Right lobe of liver (tissue), 6 donors: ENCODE data around the gene EDNRA. TPM values are rescaled to one million over a fixed set of nuclear protein-coding genes. Genes with fewer than 3 reads are reported as not detected.

ENCODE experiments used
- ATAC-seq, 4 donors: fragments of 200-7000 bp; cut with Tn5 transposase; one replicate each; pipeline ENCODE4 v1.9.1; 2020; ENCODE audit warnings: mild to moderate bottlenecking in 4 of 4, moderate library complexity in 4 of 4
- DNase-seq, 3 donors: peaks; one replicate each; pipeline ENCODE4 v3.0.0-alpha.2; 2020
- H3K27ac ChIP-seq, 3 donors: fragments of 200-600 bp; one replicate each; pipeline ENCODE4 v1.8.0; 2022
- H3K27me3 ChIP-seq, 2 donors: fragments of 200-600 bp; one replicate each; pipeline ENCODE4 v1.8.0; 2022
- H3K36me3 ChIP-seq, 4 donors: fragments of 200-600 bp; sonication (generic) in 1 of 4; one replicate each; pipeline versions ENCODE4 v1.5.1 to v1.8.0; 2017 to 2022; ENCODE audit warnings: control low read depth in 1 of 4
- H3K4me1 ChIP-seq, 4 donors: fragments of 200-600 bp; sonication (generic) in 1 of 4; one replicate each; pipeline versions ENCODE4 v1.5.1 to v1.8.0; 2017 to 2022; ENCODE audit warnings: control low read depth in 1 of 4
- H3K4me3 ChIP-seq, 3 donors: fragments of 200-600 bp; one replicate each; pipeline ENCODE4 v1.8.0; 2022
- H3K9me3 ChIP-seq, 4 donors: fragments of 200-600 bp; sonication (generic) in 1 of 4; one replicate each; pipeline versions ENCODE4 v1.5.1 to v1.8.0; 2017 to 2022; ENCODE audit warnings: control low read depth in 1 of 4
- CTCF ChIP-seq, 4 donors: fragments of 200-600 bp in 3 of 4; fragments of 450-650 bp in 1 of 4; IDR thresholded peaks; one replicate each; pipeline versions ENCODE4 v1.5.1 to v1.8.0; 2016 to 2022; ENCODE audit warnings: antibody characterized with exemption in 4 of 4, mild to moderate bottlenecking in 2 of 4
- POLR2A ChIP-seq: fragments of 450-650 bp; IDR thresholded peaks from one replicate; pipeline ENCODE4 v1.6.1; 2017; ENCODE audit warnings: antibody characterized with exemption, mild to moderate bottlenecking
- WGBS: methylation state at CpG from one replicate; pipeline ENCODE4 v1.1.6; 2018; ENCODE audit warnings: low coverage, low lambda C conversion rate; ENCODE audit not compliant: insufficient coverage; ENCODE audit errors: missing lambda C conversion rate; 5-methylcytosine and 5-hydroxymethylcytosine counted together
- intact Hi-C, 2 donors: fragments of 100-400 bp; cut with DNase I; formaldehyde crosslinking; loops; one replicate each; pipeline versions ENCODE4 v1.11.2 to v1.14.1; 2022
- total RNA-seq, 6 experiments: library from RNA; depleted of rRNA in 2 of 6; stranded (reverse); fragments of >200 nt in 2 of 6; fragmentation: NEBNext Ultra II Directional in 3 of 6; extraction: Animal tissue kit (Norgen Biotek cat#: 25700) in 3 of 6; gene quantifications; one replicate each; pipeline versions ENCODE4 v1.1.0 to v1.2.4, GENCODE V29; 2016 to 2023
- donor health status: DM: no; HTN: yes; CAD: no.
- donor health status: DM: no; HTN: no; CAD: no.
- donor health status: DM: no; HTN: no; CAD: no.
- donor health status: DM: no; HTN: yes; CAD: no.
- donor health status: DM: no; HTN: yes; CAD: no.

The EDNRA gene
- total RNA-seq, 6 experiments from 2014 or later = 0.61 to 1.2 (median 0.92) TPM

GRCh38 chr4:147479376-147479775 is 1.5 kb upstream of the EDNRA start:
- intact Hi-C loops = no loop called here
- WGBS = 52% methylated on average over 2 of the region's 2 CpGs
- H3K27me3 ChIP-seq = peaks cover 0 to 5% of the 10 kb centered on the region in 2 donors
- H3K36me3 ChIP-seq = no peaks in the 10 kb centered on the region
- no peak overlapping the region for H3K4me3 ChIP-seq
- DNase-seq (no peak), ATAC-seq (no peak)
- no peaks in the 10 kb centered on the region for H3K4me1 ChIP-seq
- TF ChIP-seq CTCF (IDR thresholded peaks at IDR 0.05) (no peak), POLR2A (no peak)
- H3K27ac ChIP-seq = no peak overlapping the region
- no peaks in the 10 kb centered on the region for H3K9me3 ChIP-seq

GRCh38 chr4:147479786-147480185 is 1.1 kb upstream of the EDNRA start:
- H3K4me1 ChIP-seq = no peaks in the 10 kb centered on the region
- no peak for DNase-seq
- no peak overlapping the region for H3K4me3 ChIP-seq
- 41% methylated on average over 5 of the region's 5 CpGs for WGBS
- no peak for ATAC-seq
- H3K36me3 ChIP-seq = no peaks in the 10 kb centered on the region
- H3K27ac ChIP-seq = no peak overlapping the region
- intact Hi-C loops = no loop called here
- no peaks in the 10 kb centered on the region for H3K9me3 ChIP-seq
- no peak for TF ChIP-seq CTCF (IDR thresholded peaks at IDR 0.05)
- TF ChIP-seq POLR2A = no peak
- peaks cover 0 to 5% of the 10 kb centered on the region in 2 donors for H3K27me3 ChIP-seq

- TF ChIP-seq POLR2A = no peak
- TF ChIP-seq CTCF (IDR thresholded peaks at IDR 0.05) = no peak
- intact Hi-C loops = no loop called here
- H3K27ac ChIP-seq = peak overlapping the region in 1 of 3 donors; percentile 18
- no peaks in the 10 kb centered on the region for H3K36me3 ChIP-seq
- no peak for DNase-seq
- H3K4me1 ChIP-seq = no peaks in the 10 kb centered on the region
- no peaks in the 10 kb centered on the region for H3K9me3 ChIP-seq
- 67% methylated on average over 7 of the region's 11 CpGs for WGBS
- H3K4me3 ChIP-seq = peak overlapping the region; percentile 16 to 32 (median 21)
- H3K27me3 ChIP-seq = peaks cover 0 to 5% of the 10 kb centered on the region in 2 donors
- ATAC-seq = no peak
These were observed 401 bp upstream of the EDNRA start for GRCh38 chr4:147480502-147480890.

GRCh38 chr4:147481577-147482109 is 746 bp downstream of the EDNRA start:
- peaks cover 0 to 5% of the 10 kb centered on the region in 2 donors for H3K27me3 ChIP-seq
- H3K9me3 ChIP-seq = no peaks in the 10 kb centered on the region
- peak overlapping the region in 1 of 3 donors; percentile 26 for H3K27ac ChIP-seq
- 6% methylated on average over 6 of the region's 13 CpGs for WGBS
- no peaks in the 10 kb centered on the region for H3K4me1 ChIP-seq
- TF ChIP-seq CTCF (IDR thresholded peaks at IDR 0.05) = no peak
- TF ChIP-seq POLR2A = no peak
- ATAC-seq (no peak), DNase-seq (no peak)
- peak overlapping the region; percentile 16 to 32 (median 21) for H3K4me3 ChIP-seq
- no peaks in the 10 kb centered on the region for H3K36me3 ChIP-seq
- intact Hi-C loops = no loop called here

GRCh38 chr4:147482281-147482680 is 1.4 kb downstream of the EDNRA start:
- Histone ChIP-seq H3K27me3 (peaks cover 0 to 5% of the 10 kb centered on the region in 2 donors), H3K27ac (no peak overlapping the region), H3K36me3 (no peaks in the 10 kb centered on the region), H3K4me3 (no peak overlapping the region), H3K9me3 (no peaks in the 10 kb centered on the region), H3K4me1 (no peaks in the 10 kb centered on the region)
- intact Hi-C loops = no loop called here
- 36% methylated on average over 2 of the region's 2 CpGs for WGBS
- ATAC-seq = no peak
- TF ChIP-seq POLR2A (no peak), CTCF (IDR thresholded peaks at IDR 0.05) (no peak)
- DNase-seq = no peak
